ENCODE measurements around the gene IRF6.

GRCh38 chr1:209825591-209826434 lies 19.9 kb upstream of the IRF6 start:
- TF ChIP-seq, protein P1, sequence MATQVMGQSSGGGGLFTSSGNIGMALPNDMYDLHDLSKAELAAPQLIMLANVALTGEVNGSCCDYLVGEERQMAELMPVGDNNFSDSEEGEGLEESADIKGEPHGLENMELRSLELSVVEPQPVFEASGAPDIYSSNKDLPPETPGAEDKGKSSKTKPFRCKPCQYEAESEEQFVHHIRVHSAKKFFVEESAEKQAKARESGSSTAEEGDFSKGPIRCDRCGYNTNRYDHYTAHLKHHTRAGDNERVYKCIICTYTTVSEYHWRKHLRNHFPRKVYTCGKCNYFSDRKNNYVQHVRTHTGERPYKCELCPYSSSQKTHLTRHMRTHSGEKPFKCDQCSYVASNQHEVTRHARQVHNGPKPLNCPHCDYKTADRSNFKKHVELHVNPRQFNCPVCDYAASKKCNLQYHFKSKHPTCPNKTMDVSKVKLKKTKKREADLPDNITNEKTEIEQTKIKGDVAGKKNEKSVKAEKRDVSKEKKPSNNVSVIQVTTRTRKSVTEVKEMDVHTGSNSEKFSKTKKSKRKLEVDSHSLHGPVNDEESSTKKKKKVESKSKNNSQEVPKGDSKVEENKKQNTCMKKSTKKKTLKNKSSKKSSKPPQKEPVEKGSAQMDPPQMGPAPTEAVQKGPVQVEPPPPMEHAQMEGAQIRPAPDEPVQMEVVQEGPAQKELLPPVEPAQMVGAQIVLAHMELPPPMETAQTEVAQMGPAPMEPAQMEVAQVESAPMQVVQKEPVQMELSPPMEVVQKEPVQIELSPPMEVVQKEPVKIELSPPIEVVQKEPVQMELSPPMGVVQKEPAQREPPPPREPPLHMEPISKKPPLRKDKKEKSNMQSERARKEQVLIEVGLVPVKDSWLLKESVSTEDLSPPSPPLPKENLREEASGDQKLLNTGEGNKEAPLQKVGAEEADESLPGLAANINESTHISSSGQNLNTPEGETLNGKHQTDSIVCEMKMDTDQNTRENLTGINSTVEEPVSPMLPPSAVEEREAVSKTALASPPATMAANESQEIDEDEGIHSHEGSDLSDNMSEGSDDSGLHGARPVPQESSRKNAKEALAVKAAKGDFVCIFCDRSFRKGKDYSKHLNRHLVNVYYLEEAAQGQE (IDR thresholded peaks at IDR 0.05; ENCODE audit: low read depth, low read length) = no peak
- TF ChIP-seq CTCF (IDR thresholded peaks at IDR 0.05) (no peak), POLR2AphosphoS5 (IDR thresholded peaks at IDR 0.05; ENCODE audit: low read depth, low read length) (no peak)
